Thymus (tissue), 11 donors: ENCODE results near the gene KCNMA1. TPM values are rescaled to one million over a fixed set of nuclear protein-coding genes. Genes with fewer than 3 reads are reported as not detected.

Experiments
- DNase-seq, 9 donors: peaks; one replicate each; pipeline ENCODE4 v3.0.0-alpha.2; 2013; ENCODE audit warnings: low spot score in 9 of 9, low read depth in 6 of 9, missing footprints in 1 of 9
- H3K27ac ChIP-seq, 2 donors: one replicate each; pipeline ENCODE4 v1.5.1; 2013; ENCODE audit warnings: control low read depth in 1 of 2, low read depth in 1 of 2, low read length in 1 of 2, mild to moderate bottlenecking in 1 of 2, moderate library complexity in 1 of 2
- H3K27me3 ChIP-seq, 2 donors: one replicate each; pipeline ENCODE4 v1.5.1; 2013; ENCODE audit warnings: low read length in 1 of 2; ENCODE audit not compliant: control insufficient read depth in 2 of 2, insufficient read depth in 1 of 2
- H3K36me3 ChIP-seq, 2 donors: one replicate each; pipeline ENCODE4 v1.5.1; 2013; ENCODE audit warnings: low read length in 1 of 2, mild to moderate bottlenecking in 1 of 2, moderate library complexity in 1 of 2; ENCODE audit not compliant: control insufficient read depth in 2 of 2, insufficient read depth in 2 of 2
- H3K4me1 ChIP-seq, 2 donors: one replicate each; pipeline ENCODE4 v1.5.1; 2013; ENCODE audit warnings: low read length in 2 of 2; ENCODE audit not compliant: control insufficient read depth in 2 of 2, insufficient read depth in 2 of 2
- H3K4me3 ChIP-seq, 2 donors: one replicate each; pipeline ENCODE4 v1.5.1; 2013; ENCODE audit warnings: low read length in 2 of 2, control low read depth in 1 of 2, mild to moderate bottlenecking in 1 of 2
- H3K9me3 ChIP-seq, 2 donors: one replicate each; pipeline ENCODE4 v1.5.1; 2013; ENCODE audit warnings: low read length in 1 of 2, mild to moderate bottlenecking in 1 of 2; ENCODE audit not compliant: control insufficient read depth in 2 of 2, insufficient read depth in 1 of 2
- WGBS: extraction: QIAGEN DNeasy Blood & Tissue Kit; methylation state at CpG from one replicate; pipeline ENCODE4 v1.1.7; 2013; 5-methylcytosine and 5-hydroxymethylcytosine counted together
- polyA plus RNA-seq: library from polyadenylated mRNA; stranded (reverse); fragments of 200-250 nt; gene quantifications from one replicate; pipeline ENCODE4 v1.2.3, GENCODE V29; 2013
- total RNA-seq: library from RNA; stranded (reverse); fragments of 120-200 nt; gene quantifications from one replicate; pipeline ENCODE4 v1.2.4, GENCODE V29; 2013
- donor health status: healthy.

The KCNMA1 gene
- total and polyA plus RNA-seq, 2 donors, result 1.9 to 12.9 TPM

DNA sequence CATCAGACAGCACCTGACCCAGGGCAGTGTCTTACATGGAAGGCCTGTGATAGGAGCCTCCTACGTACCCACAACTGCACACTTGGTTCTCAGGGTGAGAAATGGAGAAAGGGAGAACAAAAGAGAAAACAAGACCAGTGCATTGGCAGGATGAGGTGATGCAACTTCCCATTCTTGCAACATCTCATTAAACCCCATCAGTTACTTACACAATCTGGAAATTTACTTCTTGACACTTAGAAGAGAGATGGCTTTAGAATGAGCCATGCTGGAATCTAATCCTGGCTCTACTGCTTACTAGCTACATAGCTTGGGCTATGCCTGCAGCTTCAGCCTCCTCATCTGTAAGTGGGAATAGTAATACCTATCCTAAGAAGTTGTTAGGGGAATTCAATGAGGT lies 391.7 kb downstream of the KCNMA1 start:
- WGBS, result 84% methylated on average over 1 of the region's 1 CpG
- no peak for DNase-seq
- H3K4me3 ChIP-seq, result no peak overlapping the region
- no peaks in the 10 kb centered on the region for H3K9me3 ChIP-seq
- no peaks in the 10 kb centered on the region for H3K4me1 ChIP-seq
- H3K27me3 ChIP-seq, result no peaks in the 10 kb centered on the region
- H3K36me3 ChIP-seq, result no peaks in the 10 kb centered on the region
- no peak overlapping the region for H3K27ac ChIP-seq

DNA sequence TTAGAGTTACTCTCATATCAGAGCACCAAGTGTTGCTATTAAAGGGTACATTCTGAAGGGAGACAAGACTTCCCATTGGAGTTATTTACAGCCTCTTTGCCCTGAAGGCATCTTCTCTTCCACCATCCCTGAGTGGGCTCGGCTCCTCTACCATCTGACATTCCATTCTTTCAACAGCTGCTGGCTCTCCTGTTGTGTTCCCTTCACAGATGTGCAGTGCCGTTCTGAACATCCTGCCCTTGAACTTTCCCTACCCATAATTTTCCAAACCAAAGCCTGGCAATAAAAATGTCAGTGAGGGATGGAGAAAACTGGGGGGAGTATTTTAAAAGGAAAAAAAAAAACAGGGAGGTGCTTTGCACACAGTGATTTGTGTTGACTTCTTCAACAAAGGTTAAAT lies 392.9 kb downstream of the KCNMA1 start:
- no peaks in the 10 kb centered on the region for H3K36me3 ChIP-seq
- no peak for DNase-seq
- no peaks in the 10 kb centered on the region for H3K9me3 ChIP-seq
- H3K4me1 ChIP-seq, result no peaks in the 10 kb centered on the region
- H3K27me3 ChIP-seq, result no peaks in the 10 kb centered on the region
- no peak overlapping the region for H3K4me3 ChIP-seq
- WGBS, result 90% methylated on average over 2 of the region's 2 CpGs
- H3K27ac ChIP-seq, result no peak overlapping the region

DNA sequence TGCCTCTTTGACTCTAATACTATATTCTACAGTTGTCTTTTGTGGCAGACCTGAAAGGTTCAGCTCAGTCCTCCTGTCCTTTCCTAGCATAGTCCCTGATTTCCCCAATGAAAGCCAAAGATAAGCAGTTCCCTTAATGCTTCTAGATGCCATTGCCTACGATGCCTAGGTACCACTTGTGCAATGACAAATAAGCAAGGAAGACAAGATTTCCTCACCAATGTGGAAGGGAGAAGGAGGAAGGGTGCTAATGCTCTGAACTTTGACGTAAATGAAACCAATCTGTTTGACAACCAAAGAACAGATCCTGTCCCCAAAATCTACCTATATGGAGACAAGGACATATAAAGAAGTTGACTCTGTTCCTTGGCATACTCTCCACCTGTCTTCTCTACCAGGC lies 393.3 kb downstream of the KCNMA1 start:
- no peak overlapping the region for H3K27ac ChIP-seq
- H3K4me3 ChIP-seq, result no peak overlapping the region
- H3K27me3 ChIP-seq, result no peaks in the 10 kb centered on the region
- no peaks in the 10 kb centered on the region for H3K36me3 ChIP-seq
- no peaks in the 10 kb centered on the region for H3K9me3 ChIP-seq
- H3K4me1 ChIP-seq, result no peaks in the 10 kb centered on the region
- WGBS, result 93% methylated on average over 2 of the region's 2 CpGs
- DNase-seq, result no peak

DNA sequence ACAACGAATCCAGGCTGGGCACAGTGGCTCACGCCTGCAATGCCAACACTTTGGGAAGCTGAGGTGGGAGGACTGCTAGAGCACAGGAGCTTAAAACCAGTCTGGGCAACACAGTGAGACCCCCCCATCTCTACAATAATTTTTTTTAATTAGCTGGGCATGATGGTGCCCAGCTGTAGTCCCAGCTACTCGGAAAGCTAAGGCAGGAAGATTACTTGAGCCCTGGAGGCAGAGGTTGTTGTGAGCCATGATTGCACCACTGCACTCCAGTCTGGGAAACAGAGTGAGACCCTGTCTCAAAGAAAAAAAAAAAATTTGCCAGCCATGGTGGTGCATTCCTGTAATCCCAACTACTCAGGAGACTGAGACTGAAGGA lies 396.3 kb downstream of the KCNMA1 start:
- WGBS, result 66% methylated on average over 3 of the region's 3 CpGs
- no peaks in the 10 kb centered on the region for H3K9me3 ChIP-seq
- no peaks in the 10 kb centered on the region for H3K27me3 ChIP-seq
- no peak for DNase-seq
- no peak overlapping the region for H3K27ac ChIP-seq
- no peaks in the 10 kb centered on the region for H3K36me3 ChIP-seq
- no peak overlapping the region for H3K4me3 ChIP-seq
- H3K4me1 ChIP-seq, result no peaks in the 10 kb centered on the region

DNA sequence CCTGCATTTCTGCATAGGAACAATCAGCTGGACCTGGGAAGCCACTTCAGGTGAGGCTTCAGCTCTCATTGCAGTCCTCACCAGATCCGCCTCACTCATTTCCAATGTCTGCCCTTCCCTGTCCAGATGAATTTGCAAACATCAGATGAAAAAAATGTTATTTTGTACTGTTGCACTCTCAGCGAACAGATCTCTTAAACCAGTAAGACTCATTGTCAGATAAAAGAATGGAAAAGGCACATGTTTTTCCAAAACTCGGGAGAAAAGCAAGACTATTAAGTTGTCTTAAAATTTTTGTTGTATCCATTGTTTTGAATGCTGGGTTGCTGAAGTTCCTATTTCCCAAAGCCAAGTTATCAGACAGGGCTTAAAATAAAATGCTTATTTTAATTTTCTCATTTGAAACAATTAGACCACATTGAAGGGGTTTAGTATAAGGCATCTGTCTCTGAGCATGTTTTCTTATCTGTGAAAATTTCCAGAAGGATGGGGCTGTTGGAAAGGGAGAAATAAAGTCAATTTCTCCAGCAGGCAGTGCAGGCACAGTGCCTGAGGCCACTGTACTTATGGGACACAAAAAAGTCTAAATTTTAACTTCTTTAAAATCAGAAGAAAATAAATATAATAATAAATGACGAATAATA lies 396.8 kb downstream of the KCNMA1 start:
- no peaks in the 10 kb centered on the region for H3K27me3 ChIP-seq

DNA sequence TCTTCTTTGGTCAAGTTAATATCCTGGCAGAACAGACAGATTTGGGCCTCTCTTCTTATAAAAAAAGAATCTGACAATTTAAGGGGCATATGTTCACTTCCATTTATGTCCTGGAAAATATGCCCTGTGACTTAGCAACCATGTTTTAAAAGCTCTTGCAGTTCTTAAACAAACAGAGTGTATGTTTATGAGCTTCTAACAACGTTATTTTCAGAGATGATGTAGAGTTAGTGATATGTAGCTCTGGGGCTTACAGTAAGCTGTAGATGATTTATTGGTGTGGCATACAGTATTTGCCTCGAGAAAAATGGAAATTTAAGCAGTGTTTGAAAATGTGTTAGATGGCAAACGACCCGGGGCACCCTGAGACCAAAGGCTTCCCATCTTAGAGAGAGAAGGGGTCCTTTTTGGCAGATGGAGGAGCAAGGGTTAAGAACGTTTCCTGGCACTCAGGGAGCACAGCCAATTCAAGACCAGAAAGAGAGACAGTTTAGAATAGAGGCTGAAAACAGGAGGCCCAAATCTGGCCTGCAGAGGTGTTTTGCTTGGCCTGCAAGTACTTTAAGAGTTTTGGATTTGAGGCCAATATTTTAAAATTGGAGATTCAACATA lies 397.5 kb downstream of the KCNMA1 start:
- H3K4me1 ChIP-seq, result no peaks in the 10 kb centered on the region
- H3K4me3 ChIP-seq, result no peak overlapping the region
- H3K36me3 ChIP-seq, result no peaks in the 10 kb centered on the region
- DNase-seq, result no peak
- H3K27me3 ChIP-seq, result no peaks in the 10 kb centered on the region
- no peaks in the 10 kb centered on the region for H3K9me3 ChIP-seq
- H3K27ac ChIP-seq, result no peak overlapping the region
- WGBS, result 88% methylated on average over 5 of the region's 5 CpGs

More for the DNA sequence above, 396.8 kb downstream of the KCNMA1 start:
- Histone ChIP-seq H3K36me3 (no peaks in the 10 kb centered on the region), H3K4me1 (no peaks in the 10 kb centered on the region), H3K4me3 (no peak overlapping the region), H3K27ac (no peak overlapping the region), H3K9me3 (no peaks in the 10 kb centered on the region)
- WGBS, result 97% methylated on average over 4 of the region's 4 CpGs
- no peak for DNase-seq

DNA sequence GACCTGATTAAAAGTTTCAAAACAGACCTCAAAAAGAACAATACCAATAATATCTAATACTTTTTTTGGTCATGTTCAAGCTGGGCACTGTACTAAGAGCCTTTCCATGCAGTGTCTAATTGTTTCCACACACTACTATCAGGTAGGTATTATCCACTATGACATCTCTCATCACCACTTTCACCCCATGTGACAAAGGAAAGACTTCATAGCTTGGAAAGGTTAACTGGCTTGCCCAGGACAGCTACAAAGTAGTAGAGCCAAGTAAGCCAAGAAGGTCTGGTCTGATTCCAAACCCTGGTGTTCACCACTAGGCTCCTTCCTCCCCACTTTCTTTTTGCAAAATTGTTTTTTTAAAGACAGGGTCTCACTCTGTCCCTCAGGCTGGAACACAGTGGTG lies 400.5 kb downstream of the KCNMA1 start:
- no peaks in the 10 kb centered on the region for H3K9me3 ChIP-seq
- no peaks in the 10 kb centered on the region for H3K36me3 ChIP-seq
- no peak for DNase-seq
- H3K4me3 ChIP-seq, result no peak overlapping the region
- no peaks in the 10 kb centered on the region for H3K4me1 ChIP-seq
- no peaks in the 10 kb centered on the region for H3K27me3 ChIP-seq
- no peak overlapping the region for H3K27ac ChIP-seq

DNA sequence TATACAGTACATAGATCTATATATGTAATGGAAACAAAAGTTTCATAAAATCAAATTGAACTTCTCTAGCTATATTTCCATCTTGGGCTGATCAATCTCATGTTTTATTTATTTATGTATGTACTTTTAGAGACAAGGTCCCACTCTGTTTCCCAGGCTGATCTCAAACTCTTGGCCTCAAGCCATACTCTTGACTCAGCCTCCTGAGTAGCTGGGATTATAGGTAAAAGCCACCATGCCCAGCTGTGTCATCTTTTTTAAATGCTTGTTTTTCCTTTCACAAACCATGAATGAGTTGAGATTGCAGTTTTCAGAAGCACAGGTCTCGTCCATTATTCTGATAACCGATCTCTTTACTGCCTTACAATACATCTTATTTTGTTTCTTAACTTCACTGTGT lies 400.9 kb downstream of the KCNMA1 start:
- Histone ChIP-seq H3K9me3 (no peaks in the 10 kb centered on the region), H3K4me1 (no peaks in the 10 kb centered on the region), H3K27me3 (no peaks in the 10 kb centered on the region), H3K27ac (no peak overlapping the region), H3K36me3 (no peaks in the 10 kb centered on the region), H3K4me3 (no peak overlapping the region)
- no peak for DNase-seq
- 90% methylated on average over 2 of the region's 2 CpGs for WGBS

DNA sequence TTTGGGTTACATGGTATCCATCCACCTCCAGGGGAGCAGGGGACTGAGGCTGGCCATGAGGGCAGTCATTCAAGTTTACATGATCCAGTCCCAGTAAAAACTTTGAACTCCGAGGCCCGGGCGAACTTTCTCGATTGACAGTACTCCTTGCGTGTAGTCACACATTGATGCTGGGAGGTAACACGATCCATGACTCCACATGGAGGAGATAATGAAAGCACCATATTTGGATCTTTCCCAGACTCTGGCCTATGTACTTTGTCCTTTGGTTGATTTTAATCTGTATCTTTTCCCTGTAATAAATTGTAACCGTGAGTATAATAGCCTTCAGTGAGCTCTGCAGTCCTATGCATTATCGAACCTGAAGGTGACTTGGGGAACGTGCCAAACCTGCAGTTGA lies 401.6 kb downstream of the KCNMA1 start:
- WGBS, result 85% methylated on average over 9 of the region's 9 CpGs
- DNase-seq, result no peak
- no peaks in the 10 kb centered on the region for H3K27me3 ChIP-seq
- H3K36me3 ChIP-seq, result no peaks in the 10 kb centered on the region
- H3K9me3 ChIP-seq, result no peaks in the 10 kb centered on the region
- H3K4me3 ChIP-seq, result no peak overlapping the region
- H3K4me1 ChIP-seq, result no peaks in the 10 kb centered on the region
- H3K27ac ChIP-seq, result no peak overlapping the region
